Left forelimb (tissue), 1 donor: ENCODE data around the gene ARHGAP8.
"Not testable (repeated sequence)": the region's sequence is repeated elsewhere in the genome, so short reads cannot be mapped to it uniquely, and the experiment has no call there.

Experiments used
- DNase-seq: peaks from one replicate; pipeline ENCODE4 v3.0.0-alpha.2; 2018; ENCODE audit warnings: low spot score

ARHGAP8 gene

DNA sequence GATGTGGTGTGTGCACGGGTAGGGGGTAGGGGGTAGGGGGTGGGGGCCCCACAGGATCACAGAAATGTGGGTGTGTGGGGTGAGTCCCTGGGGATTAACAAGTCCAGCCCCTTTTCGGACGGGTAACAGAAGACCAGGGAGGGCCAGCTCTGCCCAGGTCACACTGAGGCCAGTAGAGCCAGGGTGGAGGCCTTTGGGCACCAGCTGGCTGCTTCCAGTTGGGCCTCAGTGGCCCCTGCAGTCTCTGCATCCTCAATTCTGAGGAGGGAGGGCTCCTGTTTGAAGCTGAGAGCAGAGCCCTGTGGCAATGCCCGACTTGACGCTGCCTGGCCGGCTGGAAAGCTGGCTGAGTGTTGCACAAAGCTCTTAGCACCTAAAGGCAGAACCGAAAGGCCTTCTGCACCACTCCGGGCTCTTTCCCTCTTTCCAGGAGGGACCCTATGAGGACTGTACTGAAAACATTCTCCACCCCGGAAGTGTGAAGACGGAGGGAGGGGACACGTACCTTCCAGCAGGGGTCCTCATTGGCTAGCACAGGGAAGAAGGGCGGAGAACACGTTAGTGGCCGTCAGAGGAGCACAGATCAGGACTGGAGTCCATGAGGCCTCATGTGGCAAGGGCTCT, 137.0 kb downstream of the ARHGAP8 start:
- peak; percentile 49 for DNase-seq

DNA sequence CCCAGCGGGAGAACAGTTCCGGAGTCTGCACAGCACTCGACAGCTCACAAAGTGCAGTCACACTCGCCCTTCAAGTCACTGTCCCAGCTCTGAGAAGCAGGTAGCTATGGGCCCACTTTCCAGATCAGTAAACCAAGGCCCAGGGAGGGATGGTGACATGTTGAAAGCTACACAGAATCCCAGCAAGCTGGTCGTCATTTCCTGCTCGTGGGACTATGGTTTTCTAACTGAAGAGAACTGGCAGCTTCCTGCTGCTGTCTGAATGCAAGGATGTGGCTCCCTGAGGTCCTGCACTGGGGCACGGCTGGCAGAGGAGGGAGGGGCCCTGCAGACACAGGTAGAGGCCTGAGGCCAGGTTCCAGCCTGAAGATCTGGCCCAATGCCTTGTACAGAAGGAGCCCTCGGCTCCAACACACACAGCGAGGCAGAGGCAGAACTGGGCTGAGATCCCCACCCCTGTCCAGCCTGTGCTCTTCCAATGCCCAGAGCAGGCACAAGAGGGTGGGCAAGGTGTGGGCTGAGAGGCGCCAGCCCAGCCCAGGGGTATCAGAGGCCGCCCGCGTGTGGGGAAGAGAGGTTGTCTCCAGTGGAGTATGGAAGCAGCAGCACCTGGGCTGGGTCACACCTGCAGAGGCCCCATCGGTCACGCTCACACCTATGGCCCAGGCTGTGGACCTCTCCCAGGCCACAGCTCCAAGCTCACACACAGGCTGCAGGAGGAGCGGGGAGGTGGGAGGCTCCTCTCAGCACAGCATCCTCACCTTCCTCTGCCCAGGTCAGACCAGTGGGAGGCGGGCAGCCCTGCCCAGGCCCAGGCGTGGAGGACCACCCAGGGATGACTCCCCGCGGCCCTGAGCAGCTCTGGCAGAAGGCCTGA, 138.3 kb downstream of the ARHGAP8 start:
- peak; percentile 25 for DNase-seq

DNA sequence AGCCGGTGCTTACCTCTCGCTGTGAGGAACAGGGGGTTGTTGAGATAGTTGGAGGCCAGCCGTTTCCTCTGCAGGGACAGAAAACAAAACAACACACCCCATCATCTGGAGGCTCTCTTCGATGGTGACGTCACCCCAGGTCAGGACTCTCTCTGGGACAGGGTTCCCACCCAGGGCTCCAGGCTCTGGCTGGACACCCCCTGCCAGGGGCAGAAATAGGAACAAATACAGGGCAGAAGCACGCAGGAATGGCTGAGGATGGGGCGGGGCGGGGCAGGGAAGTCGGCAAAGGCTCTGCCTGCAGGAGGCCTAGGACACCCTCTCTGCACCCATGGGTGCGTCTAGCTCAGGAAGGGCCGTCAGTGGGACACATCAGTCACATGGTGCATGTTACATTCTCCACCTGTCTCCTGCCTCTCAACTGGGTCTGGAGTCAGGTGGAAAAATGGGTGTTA, 138.9 kb downstream of the ARHGAP8 start:
- DNase-seq = peak; percentile 36

- no peak for DNase-seq
Measured at GRCh38 chr22:44891791-44892190, 139.4 kb downstream of the ARHGAP8 start.

- DNase-seq = peak; percentile 14
Measured at GRCh38 chr22:44892243-44892642, 139.9 kb downstream of the ARHGAP8 start.

- DNase-seq = peak; percentile 31
Measured at GRCh38 chr22:44892803-44893730, 140.7 kb downstream of the ARHGAP8 start.

DNA sequence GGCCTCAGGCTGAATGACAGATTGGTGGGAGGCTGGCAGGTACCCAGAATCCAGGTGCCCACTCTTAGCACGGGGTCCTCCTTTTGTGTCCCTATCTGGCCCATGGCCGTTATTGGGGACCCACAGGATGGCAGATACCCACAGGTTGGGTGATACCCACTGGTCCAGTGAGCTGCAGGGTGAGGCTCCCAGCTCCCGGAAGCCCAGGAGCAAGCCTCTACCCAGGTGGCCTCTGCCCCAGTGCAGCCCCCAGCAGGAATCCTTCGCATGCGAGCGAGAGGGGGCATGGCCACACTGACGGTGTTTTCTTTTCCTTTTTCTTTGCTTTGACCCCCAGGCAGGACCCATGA, 141.3 kb downstream of the ARHGAP8 start:
- DNase-seq = no peak

DNA sequence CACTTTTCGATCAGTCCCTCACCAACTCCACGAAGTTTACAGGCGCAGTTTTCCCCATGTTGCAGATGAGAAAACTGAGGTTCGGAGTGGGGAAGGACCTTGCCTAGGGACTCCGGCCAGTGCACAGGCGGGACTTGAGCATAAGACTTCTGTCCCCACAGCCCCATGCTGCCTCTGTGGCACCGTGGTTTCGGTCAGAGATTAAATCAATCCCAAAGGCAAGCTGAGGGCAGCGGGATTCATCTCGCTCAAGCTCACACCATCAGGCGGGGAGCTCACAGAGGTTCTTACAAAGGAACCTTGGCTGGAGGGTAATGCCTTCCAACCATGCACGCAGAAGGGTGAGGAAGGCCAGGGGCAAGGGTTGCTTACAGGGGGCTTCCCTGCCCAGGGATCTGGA, 141.9 kb downstream of the ARHGAP8 start:
- DNase-seq = no peak

- no peak for DNase-seq
Measured at GRCh38 chr22:44894782-44895181, 142.4 kb downstream of the ARHGAP8 start.

- no peak for DNase-seq
Measured at GRCh38 chr22:44895296-44896055, 143.1 kb downstream of the ARHGAP8 start.

GRCh38 chr22:44898236-44898635, 145.9 kb downstream of the ARHGAP8 start:
- DNase-seq = no peak

- DNase-seq = no peak
Measured at GRCh38 chr22:44901301-44901700, 148.9 kb downstream of the ARHGAP8 start.

DNA sequence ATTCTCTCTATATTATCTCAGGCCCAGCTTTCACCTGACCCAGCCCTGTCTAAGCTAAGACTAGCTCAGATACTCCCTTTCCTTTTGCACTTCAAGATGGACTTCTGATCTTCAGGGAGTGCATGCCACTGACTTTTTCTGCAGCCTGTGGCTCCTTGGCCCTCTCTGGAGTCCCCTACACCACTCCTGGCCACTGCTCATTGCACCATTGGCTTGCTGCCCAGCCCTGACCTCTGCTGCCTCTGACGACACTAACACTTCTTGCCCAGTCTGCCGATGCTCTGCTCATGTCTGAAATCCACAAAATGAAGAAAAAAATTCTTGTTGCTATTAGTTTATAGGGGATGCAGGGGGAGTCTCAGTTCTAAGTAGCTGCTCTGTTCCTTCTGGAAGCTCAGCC, 150.8 kb downstream of the ARHGAP8 start:
- not testable (repeated sequence) for DNase-seq

DNA sequence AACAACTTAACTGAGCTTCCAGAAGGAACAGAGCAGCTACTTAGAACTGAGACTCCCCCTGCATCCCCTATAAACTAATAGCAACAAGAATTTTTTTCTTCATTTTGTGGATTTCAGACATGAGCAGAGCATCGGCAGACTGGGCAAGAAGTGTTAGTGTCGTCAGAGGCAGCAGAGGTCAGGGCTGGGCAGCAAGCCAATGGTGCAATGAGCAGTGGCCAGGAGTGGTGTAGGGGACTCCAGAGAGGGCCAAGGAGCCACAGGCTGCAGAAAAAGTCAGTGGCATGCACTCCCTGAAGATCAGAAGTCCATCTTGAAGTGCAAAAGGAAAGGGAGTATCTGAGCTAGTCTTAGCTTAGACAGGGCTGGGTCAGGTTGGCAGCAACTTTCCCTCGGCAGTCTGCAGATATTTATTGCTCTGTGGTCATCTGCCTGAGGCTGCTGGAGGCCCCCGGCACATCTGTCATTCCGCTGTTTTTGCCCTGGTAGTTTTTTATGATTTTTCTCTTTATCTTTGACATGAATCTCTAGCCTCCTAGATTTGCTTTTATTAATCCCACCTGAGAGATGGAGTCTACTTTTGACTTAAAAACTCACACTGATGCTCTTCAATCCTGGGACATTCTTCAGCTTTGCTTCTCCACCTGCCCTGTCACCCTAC, 152.2 kb downstream of the ARHGAP8 start:
- DNase-seq = not testable (repeated sequence)

- DNase-seq = no peak
Measured at GRCh38 chr22:44906248-44906936, 154.0 kb downstream of the ARHGAP8 start.

DNA sequence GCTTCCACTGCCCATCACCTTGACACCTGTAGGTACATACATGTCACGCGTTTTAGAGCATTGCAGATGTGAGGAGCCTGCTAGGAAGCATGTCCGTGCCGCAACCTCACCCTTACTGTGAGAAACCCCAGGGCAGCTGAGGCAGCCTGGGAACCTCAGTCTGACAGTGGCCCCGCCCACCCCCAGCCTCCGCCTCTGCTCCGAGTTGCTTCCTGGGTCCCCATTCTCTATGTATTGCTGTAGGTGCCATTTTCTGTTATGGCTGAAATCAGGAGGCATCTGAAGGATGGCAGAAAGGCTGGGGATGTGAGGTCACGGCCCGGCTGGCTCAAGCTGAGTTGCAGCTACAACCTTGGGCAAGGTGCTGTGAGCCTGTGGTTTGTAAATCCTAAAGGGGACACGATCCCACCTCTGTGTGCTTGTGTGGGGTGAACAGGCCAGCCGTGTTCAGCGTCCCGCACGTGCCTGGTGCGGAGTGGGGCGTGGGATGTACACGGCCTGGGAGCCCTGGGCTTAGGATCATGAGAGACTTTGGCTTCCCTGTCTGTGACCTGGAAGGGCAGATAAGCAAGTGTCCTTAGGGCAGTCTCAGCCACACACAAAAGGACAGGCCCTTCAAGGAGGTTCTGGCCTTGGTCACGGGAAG, 154.7 kb downstream of the ARHGAP8 start:
- DNase-seq = no peak

DNA sequence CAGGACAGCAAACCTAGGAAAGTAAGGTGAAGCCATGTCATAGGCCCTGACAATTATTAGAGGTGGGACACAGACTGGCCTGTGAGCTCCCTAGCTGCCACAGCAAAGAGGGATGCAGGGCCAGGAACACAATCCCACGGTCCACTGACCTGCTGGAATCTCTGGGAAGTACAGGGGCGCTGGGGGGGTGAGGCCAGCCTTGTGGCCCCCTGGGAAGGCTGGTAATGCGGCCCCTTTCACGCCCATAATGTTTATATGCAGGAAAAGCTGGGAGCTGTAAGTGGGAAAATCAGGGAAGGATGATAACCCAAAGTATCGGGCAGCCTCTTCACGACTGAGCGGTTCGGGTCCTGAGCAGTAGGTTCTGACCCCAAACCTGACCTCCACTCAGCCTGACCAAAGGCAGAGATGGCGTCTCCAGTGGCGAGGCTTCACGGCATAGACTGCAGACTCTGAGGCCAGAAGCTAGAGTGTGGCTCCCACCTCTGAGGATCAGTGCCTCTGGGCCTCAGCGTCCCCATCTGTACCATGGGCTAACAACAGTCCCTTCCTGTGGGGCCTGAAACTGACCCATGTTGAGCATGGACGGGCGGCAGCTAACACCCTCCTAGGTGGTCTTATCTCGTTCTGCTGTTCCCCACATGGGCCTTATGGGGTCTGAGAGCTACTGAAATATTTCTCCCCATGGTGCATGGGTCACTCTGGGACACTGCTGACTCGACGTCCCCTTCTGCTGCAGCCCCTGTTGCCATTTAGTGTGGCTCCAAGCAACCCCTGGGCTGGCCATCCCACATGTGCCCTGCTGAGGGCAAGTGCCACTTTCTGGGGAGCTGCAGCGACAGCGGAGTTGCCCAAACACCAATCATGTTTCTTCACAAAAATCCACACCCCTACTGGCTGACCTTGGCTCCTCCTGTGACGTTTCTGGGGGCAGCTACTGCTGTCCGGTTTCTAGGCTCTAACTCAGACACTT, 155.7 kb downstream of the ARHGAP8 start:
- no peak for DNase-seq

GRCh38 chr22:44909241-44909640, 156.9 kb downstream of the ARHGAP8 start:
- no peak for DNase-seq
